OCI-LY3 (cell line): Measurements from ENCODE around the gene PRM3.
A peak's percentile ranks its signal among the peaks of the same experiment; 100 is the strongest.

ENCODE experiments used
- H2AFZ ChIP-seq: fragments of 200-600, 300-600 bp; shearing (Covaris generic); 2 replicates; pipeline ENCODE4 v1.6.0; 2014; ENCODE audit warnings: antibody characterized with exemption, low read depth, low read length
- H3K27ac ChIP-seq: fragments of 200-600, 300-600 bp; sonication (generic); 2 replicates; pipeline ENCODE4 v1.5.1; 2014; ENCODE audit warnings: mild to moderate bottlenecking, low read length, moderate library complexity, mixed read lengths
- H3K27me3 ChIP-seq: fragments of 200-600, 300-600 bp; sonication (generic); 2 replicates; pipeline ENCODE4 v1.6.1; 2014; ENCODE audit warnings: low read depth, low read length, mixed read lengths
- H3K36me3 ChIP-seq: fragments of 200-600, 300-600 bp; sonication (generic); replicated peaks from 2 replicates; pipeline ENCODE3; 2014; ENCODE audit warnings: low read depth, low read length, mixed read lengths
- H3K4me1 ChIP-seq: fragments of 300-600, 200-600 bp; sonication (generic); 2 replicates; pipeline ENCODE4 v1.6.1; 2014; ENCODE audit warnings: low read length, mixed read lengths
- H3K4me2 ChIP-seq: fragments of 200-600, 300-600 bp; sonication (generic); 2 replicates; pipeline ENCODE4 v1.6.1; 2014; ENCODE audit warnings: low read length, mixed read lengths
- H3K4me3 ChIP-seq: fragments of 300-600, 200-600 bp; sonication (generic); 2 replicates; pipeline ENCODE4 v1.5.1; 2014; ENCODE audit warnings: antibody characterized with exemption, mild to moderate bottlenecking, low read length, moderate library complexity
- H3K79me2 ChIP-seq: fragments of 300-600, 200-600 bp; shearing (Covaris generic); 2 replicates; pipeline ENCODE4 v1.6.1; 2014; ENCODE audit warnings: mild to moderate bottlenecking, low read length, mixed read lengths
- H3K9ac ChIP-seq: fragments of 300-600, 200-600 bp; shearing (Covaris generic); 2 replicates; pipeline ENCODE4 v1.6.0; 2014; ENCODE audit warnings: mild to moderate bottlenecking, low read length, moderate library complexity
- H3K9me3 ChIP-seq: fragments of 200-600, 300-600 bp; shearing (Covaris generic); 2 replicates; pipeline ENCODE4 v1.6.1; 2014; ENCODE audit warnings: low read length, mixed read lengths; ENCODE audit not compliant: insufficient read depth
- H4K20me1 ChIP-seq: fragments of 200-600, 300-600 bp; sonication (generic); 2 replicates; pipeline ENCODE4 v1.6.1; 2016; ENCODE audit warnings: low read length, mixed read lengths; ENCODE audit not compliant: insufficient read depth
- CTCF ChIP-seq: fragments of 200-600, 300-600 bp; sonication (generic); IDR thresholded peaks from 2 replicates; pipeline ENCODE4 v1.5.1; 2014; ENCODE audit warnings: antibody characterized with exemption, low read length, low read depth
- EZH2phosphoT487 ChIP-seq: fragments of 200-600 bp; shearing (Covaris generic); IDR thresholded peaks from 2 replicates; pipeline ENCODE4 v1.6.1; 2018; ENCODE audit warnings: antibody characterized with exemption, mixed run types, low read depth

Gene PRM3

DNA sequence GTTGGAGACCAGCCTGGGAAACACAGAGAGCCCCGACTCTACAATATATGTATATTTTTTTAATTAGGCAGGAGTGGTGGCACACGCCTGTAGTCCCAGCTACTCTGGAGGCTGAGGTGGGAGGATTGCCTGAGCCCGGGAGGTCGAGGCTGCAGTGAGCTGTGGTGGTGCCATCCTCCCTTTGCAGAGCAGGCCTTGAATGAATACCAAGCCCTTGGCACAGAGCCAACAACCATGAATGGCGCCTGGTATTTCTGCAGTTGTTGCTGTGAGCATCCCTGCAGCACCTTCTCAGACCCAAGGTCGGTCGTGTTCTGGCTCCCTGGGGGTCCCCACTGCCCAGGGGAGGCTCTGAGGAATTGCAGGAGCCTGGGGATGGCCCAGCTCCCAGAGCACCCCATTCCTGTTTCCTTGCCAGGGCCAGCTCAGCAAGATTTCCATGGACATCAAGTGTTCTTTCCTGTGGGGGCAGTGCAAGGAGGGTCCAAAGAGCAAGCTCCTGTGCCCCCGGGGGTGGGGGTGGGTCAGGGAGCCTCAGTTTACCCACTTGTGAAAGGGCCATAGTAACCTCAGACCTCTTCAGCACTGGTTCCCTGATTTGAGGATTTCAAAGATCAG lies 46.2 kb upstream of the PRM3 start:
- H3K4me3 ChIP-seq = no peak overlapping the region

GRCh38 chr16:11318817-11319216 lies 45.4 kb upstream of the PRM3 start:
- H3K9me3 ChIP-seq = no peaks in the 10 kb centered on the region
- H3K79me2 ChIP-seq = no peaks in the 10 kb centered on the region
- TF ChIP-seq EZH2phosphoT487 (no peak), CTCF (no peak)
- H2AFZ ChIP-seq = no peak overlapping the region
- peaks cover 10% of the 10 kb centered on the region for H3K27me3 ChIP-seq
- no peak overlapping the region for H3K9ac ChIP-seq
- H4K20me1 ChIP-seq = no peaks in the 10 kb centered on the region
- H3K4me1 ChIP-seq = peaks cover 5% of the 10 kb centered on the region; the same call in 1 of the 2 replicates
- H3K4me2 ChIP-seq = no peak overlapping the region
- no peaks in the 10 kb centered on the region for H3K36me3 ChIP-seq
- no peak overlapping the region for H3K27ac ChIP-seq
- no peak overlapping the region for H3K4me3 ChIP-seq

More for the DNA sequence above, 46.2 kb upstream of the PRM3 start:
- H3K9ac ChIP-seq = no peak overlapping the region
- no peaks in the 10 kb centered on the region for H4K20me1 ChIP-seq
- H3K4me2 ChIP-seq = no peak overlapping the region
- no peak overlapping the region for H3K27ac ChIP-seq
- TF ChIP-seq CTCF (no peak), EZH2phosphoT487 (no peak)
- H3K27me3 ChIP-seq = peaks cover 10% of the 10 kb centered on the region
- H2AFZ ChIP-seq = no peak overlapping the region
- peaks cover 5% of the 10 kb centered on the region; the same call in 1 of the 2 replicates for H3K4me1 ChIP-seq
- no peaks in the 10 kb centered on the region for H3K79me2 ChIP-seq
- no peaks in the 10 kb centered on the region for H3K36me3 ChIP-seq
- no peaks in the 10 kb centered on the region for H3K9me3 ChIP-seq

DNA sequence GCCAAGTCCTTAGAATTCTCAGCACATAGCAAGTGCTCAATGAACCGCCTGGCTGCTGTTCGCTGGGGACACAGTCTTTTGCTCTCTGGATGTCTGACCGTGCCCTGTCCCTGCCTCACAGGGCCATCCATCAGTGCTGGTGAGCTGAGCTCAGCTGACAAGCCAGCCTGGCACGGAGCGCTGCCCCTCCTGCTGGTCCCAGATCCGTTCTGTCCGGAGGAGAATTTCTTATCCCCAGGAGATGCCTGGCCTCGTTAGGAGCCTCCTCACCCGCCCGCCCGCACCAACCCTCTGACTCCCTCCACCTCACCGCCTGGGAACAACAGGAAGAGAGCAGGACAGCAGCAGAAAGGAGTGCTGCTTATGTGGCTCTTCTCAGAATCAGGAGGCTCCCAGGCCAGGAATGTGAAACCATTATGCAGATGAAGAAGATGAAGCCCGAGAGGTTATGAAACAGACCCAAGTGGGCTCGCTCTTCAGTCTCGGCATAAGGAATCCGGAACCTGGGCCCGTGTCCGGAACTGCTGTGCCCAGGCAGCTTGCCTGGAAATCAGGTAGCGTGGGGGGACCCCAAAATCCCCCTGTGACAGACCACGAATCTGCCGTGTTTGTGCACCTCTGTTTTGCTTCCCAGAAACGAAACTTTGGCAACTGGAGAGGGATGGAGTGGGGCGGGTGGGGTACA lies 43.0 kb upstream of the PRM3 start:
- H3K9ac ChIP-seq = no peak overlapping the region
- no peaks in the 10 kb centered on the region for H3K79me2 ChIP-seq
- peak overlapping the region; percentile 52 for H3K4me2 ChIP-seq
- H2AFZ ChIP-seq = 0 out of 2 replicates have a peak overlapping the region, but pooled peaks have one; percentile 65
- peak overlapping the region; percentile 35; the same call in 1 of the 2 replicates for H3K4me3 ChIP-seq
- peaks cover 10% of the 10 kb centered on the region for H3K27me3 ChIP-seq
- H3K27ac ChIP-seq = no peak overlapping the region
- no peaks in the 10 kb centered on the region for H3K36me3 ChIP-seq
- H4K20me1 ChIP-seq = no peaks in the 10 kb centered on the region
- TF ChIP-seq CTCF = no peak
- TF ChIP-seq EZH2phosphoT487 = no peak
- H3K4me1 ChIP-seq = peaks cover 12% of the 10 kb centered on the region
- H3K9me3 ChIP-seq = no peaks in the 10 kb centered on the region

DNA sequence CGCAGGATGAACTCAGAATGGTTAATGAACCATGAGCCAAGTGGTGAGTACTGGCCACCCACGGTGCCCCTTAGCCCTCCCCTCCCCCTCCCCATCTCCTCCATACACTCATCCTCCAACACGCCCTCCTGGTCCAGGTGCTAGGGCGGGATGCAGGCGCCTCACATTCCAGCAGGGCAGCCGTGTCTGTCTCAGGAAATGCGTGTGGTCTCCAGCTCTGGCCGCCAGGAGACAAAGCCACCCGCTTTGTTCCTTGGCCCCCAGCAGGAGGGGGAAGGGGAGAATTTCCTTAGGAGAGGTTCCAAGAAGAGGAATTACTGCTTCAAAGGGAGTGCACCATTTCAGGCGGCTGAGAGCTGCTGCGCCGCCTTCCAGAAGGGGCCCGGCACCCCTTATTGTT lies 42.1 kb upstream of the PRM3 start:
- H2AFZ ChIP-seq = no peak overlapping the region
- H3K4me3 ChIP-seq = no peak overlapping the region
- no peak for TF ChIP-seq CTCF
- TF ChIP-seq EZH2phosphoT487 = no peak
- no peak overlapping the region for H3K9ac ChIP-seq
- no peaks in the 10 kb centered on the region for H3K79me2 ChIP-seq
- H3K9me3 ChIP-seq = no peaks in the 10 kb centered on the region
- H3K4me1 ChIP-seq = peaks cover 20% of the 10 kb centered on the region
- no peak overlapping the region for H3K27ac ChIP-seq
- no peak overlapping the region for H3K4me2 ChIP-seq
- no peaks in the 10 kb centered on the region for H3K36me3 ChIP-seq
- peaks cover 10% of the 10 kb centered on the region for H3K27me3 ChIP-seq
- H4K20me1 ChIP-seq = no peaks in the 10 kb centered on the region
